GM12878 (cell line): ENCODE results near the gene PIGQ. TPM values are rescaled to one million over a fixed set of nuclear protein-coding genes. Genes with fewer than 3 reads are reported as not detected.

Experiments
- ATAC-seq: fragments of 200-7000 bp; cut with Tn5 transposase; 3 replicates; pipeline ENCODE4 v1.9.1; 2020; ENCODE audit warnings: mild to moderate bottlenecking, moderate library complexity
- BruUV-seq: library from RNA; stranded (reverse); fragments of 400-500 nt; replicated peaks from 2 replicates; lab custom pipeline; 2021; lab: Mats Ljungman, UMichigan
- CTCF ChIA-PET: fragments of 300-600 bp; sonication (Branson Sonifier 250); formaldehyde crosslinking; extraction: SDS; loops from one replicate; lab custom pipeline; 2021; ENCODE audit warnings: inconsistent platforms; lab: Yijun Ruan, JAX
- POLR2A ChIA-PET: fragments of 350-600 bp; formaldehyde crosslinking; extraction: SDS; loops from one replicate; lab custom pipeline; 2021; ENCODE audit warnings: inconsistent platforms; lab: Charles Lee
- RAD21 ChIA-PET: fragments of 300-600 bp; sonication (Branson Sonifier 250); formaldehyde crosslinking; loops from one replicate; lab custom pipeline; 2023; ENCODE audit warnings: antibody characterized with exemption; ENCODE audit not compliant: unreplicated experiment; lab: Charles Lee
- SMC1A ChIA-PET: fragments of 300-600 bp; sonication (Branson Sonifier 250); formaldehyde crosslinking; loops from one replicate; lab custom pipeline; 2023; ENCODE audit not compliant: unreplicated experiment, uncharacterized antibody; lab: Charles Lee
- DNase-seq: peaks from one replicate; pipeline ENCODE4 v3.0.0-alpha.2; 2011; ENCODE audit warnings: low read depth, low spot score
- FAIRE-seq: peaks from 3 replicates; lab custom pipeline; 2011; peaks lifted over from hg19 to GRCh38; lab: Jason Lieb, UNC
- H2AFZ ChIP-seq: 2 replicates; pipeline ENCODE4 v1.6.0; 2011; ENCODE audit warnings: low read depth, low read length, control low read depth; ENCODE audit not compliant: control insufficient read depth
- H3K27ac ChIP-seq: 2 replicates; pipeline ENCODE4 v1.5.1; 2011; ENCODE audit warnings: control low read depth; ENCODE audit not compliant: control insufficient read depth, insufficient read depth
- H3K27me3 ChIP-seq, 2 experiments: replicated peaks in 1 of 2; 2 replicates each; pipeline versions ENCODE4 v1.6.0 to v1.6.1; 2011; ENCODE audit warnings: low read length in 1 of 2; ENCODE audit not compliant: control insufficient read depth in 2 of 2, insufficient read depth in 2 of 2
- H3K36me3 ChIP-seq, 2 experiments: 2 replicates each; pipeline ENCODE4 v1.5.1; 2011; ENCODE audit warnings: low read length in 1 of 2; ENCODE audit not compliant: control insufficient read depth in 2 of 2, insufficient read depth in 2 of 2
- H3K4me1 ChIP-seq: 2 replicates; pipeline ENCODE4 v1.6.1; 2011; ENCODE audit warnings: mild to moderate bottlenecking, low read length, moderate library complexity, mixed read lengths; ENCODE audit not compliant: control insufficient read depth, insufficient read depth
- H3K4me2 ChIP-seq: 2 replicates; pipeline ENCODE4 v1.6.0; 2011; ENCODE audit warnings: control low read depth; ENCODE audit not compliant: control insufficient read depth, insufficient read depth
- H3K4me3 ChIP-seq: fragments of 200-600 bp; sonication (generic); 2 replicates; pipeline ENCODE4 v1.5.1; 2016
- H3K79me2 ChIP-seq: 2 replicates; pipeline ENCODE4 v1.6.0; 2011; ENCODE audit warnings: low read length; ENCODE audit not compliant: control insufficient read depth, insufficient read depth
- H3K9ac ChIP-seq: 2 replicates; pipeline ENCODE4 v1.8.0; 2011; ENCODE audit warnings: low read length, control low read depth, mixed read lengths; ENCODE audit not compliant: control insufficient read depth, insufficient read depth
- H3K9me3 ChIP-seq: replicated peaks from 3 replicates; pipeline ENCODE4 v1.5.1; 2011; ENCODE audit warnings: mild to moderate bottlenecking, low read length; ENCODE audit not compliant: control insufficient read depth, insufficient read depth
- H4K20me1 ChIP-seq: 2 replicates; pipeline ENCODE4 v1.6.0; 2011; ENCODE audit not compliant: control insufficient read depth, insufficient read depth
- BCL3 ChIP-seq: IDR thresholded peaks from 2 replicates; pipeline ENCODE4 v1.6.1; 2011; ENCODE audit warnings: borderline replicate concordance, low read depth, mild to moderate bottlenecking, moderate library complexity, low read length; ENCODE audit not compliant: insufficient read depth, poor library complexity, severe bottlenecking
- CEBPB ChIP-seq, 2 experiments: fragments of 150-350 bp in 1 of 2; IDR thresholded peaks; 2 replicates each; pipeline ENCODE4 v1.6.1; 2012 to 2014; ENCODE audit warnings: low read depth in 2 of 2, low read length in 2 of 2, borderline replicate concordance in 1 of 2, inconsistent platforms in 1 of 2
- CREB1 ChIP-seq: IDR thresholded peaks from 2 replicates; pipeline ENCODE4 v1.6.1; 2012; ENCODE audit warnings: low read depth, mild to moderate bottlenecking, inconsistent platforms
- E4F1 ChIP-seq: fragments of 450-650 bp; IDR thresholded peaks from 2 replicates; pipeline ENCODE4 v1.6.1; 2018; ENCODE audit warnings: borderline replicate concordance, mild to moderate bottlenecking; ENCODE audit not compliant: partially characterized antibody
- HSF1 ChIP-seq: fragments of 150-350 bp; IDR thresholded peaks from 2 replicates; pipeline ENCODE4 v1.6.1; 2014; ENCODE audit warnings: mild to moderate bottlenecking, low read depth, low read length
- NKRF ChIP-seq: fragments of 450-650 bp; conservative IDR thresholded peaks from 2 replicates; pipeline ENCODE4 v1.6.1; 2017; ENCODE audit warnings: mild to moderate bottlenecking, moderate library complexity
- SIN3A ChIP-seq: IDR thresholded peaks from 2 replicates; pipeline ENCODE4 v1.6.1; 2012; ENCODE audit warnings: low read depth, low read length, improper control_type of control experiment
- SIX5 ChIP-seq: IDR thresholded peaks from 2 replicates; pipeline ENCODE4 v1.6.1; 2011; ENCODE audit warnings: mild to moderate bottlenecking, low read depth, low read length, moderate library complexity; ENCODE audit not compliant: severe bottlenecking
- STAT1 ChIP-seq: fragments of 450-650 bp; conservative IDR thresholded peaks from 2 replicates; pipeline ENCODE4 v1.6.1; 2014; ENCODE audit warnings: antibody characterized with exemption, mild to moderate bottlenecking
- WGBS: methylation state at CpG from one replicate; pipeline ENCODE4 v1.1.6; 2016; ENCODE audit warnings: low lambda C conversion rate; ENCODE audit not compliant: insufficient replicate concordance, insufficient coverage; ENCODE audit errors: missing lambda C conversion rate; 5-methylcytosine and 5-hydroxymethylcytosine counted together
- in situ Hi-C: fragments of 300-500 bp; cut with MboI; formaldehyde crosslinking; loops from 9 replicates; pipeline ENCODE4 v1.14.3; 2018; ENCODE audit warnings: mixed read lengths
- intact Hi-C: fragments of 100-400 bp; cut with micrococcal nuclease; formaldehyde crosslinking; loops from one replicate; pipeline ENCODE4 v1.14.2; 2022; ENCODE audit not compliant: unreplicated experiment
- polyA plus RNA-seq, 11 experiments: library from polyadenylated mRNA; depleted of rRNA in 4 of 11; unstranded in 6 of 11; stranded (reverse) in 5 of 11; fragments of >200 nt; fragmentation: Nextera tagmentation in 4 of 11; fragmentation: Illumina TruSeq in 1 of 11; extraction: Ambion mirVana in 4 of 11; extraction: Trizol in 1 of 11; gene quantifications; 1 replicate in 1 of 11; 2 replicates in 10 of 11; pipeline versions ENCODE4 v1.2.1 to v1.2.3, GENCODE V29; 2011 to 2016; ENCODE audit warnings: inconsistent platforms in 2 of 11, missing spikeins in 2 of 11, low read depth in 1 of 11
- total RNA-seq, 4 experiments: library from RNA; depleted of rRNA in 3 of 4; stranded (reverse); fragments of >200 nt in 3 of 4; fragmentation: Illumina TruSeq in 1 of 4; extraction: Trizol in 1 of 4; gene quantifications; 2 replicates each; pipeline versions ENCODE4 v1.2.1 to v1.2.3, GENCODE V29; 2013 to 2021

PIGQ gene
- total and polyA plus RNA-seq, 10 of the 15 experiments (the other 5 are each of a cell fraction or from before 2014, with no cell fraction given), result 1.8 to 31.3 (median 17.5) TPM; not detected in 1

GRCh38 chr16:598823-599739 lies 29.3 kb downstream of the PIGQ start:
- DNase-seq, result no peak
- WGBS, result 97% methylated on average over 41 of the region's 43 CpGs
- no TSS peak for BruUV-seq
- TF ChIP-seq SIX5, result no peak
- TF ChIP-seq HSF1, result no peak
- TF ChIP-seq SIN3A, result no peak
- TF ChIP-seq E4F1, result no peak
- no peak for TF ChIP-seq CREB1
- TF ChIP-seq NKRF, result no peak
- TF ChIP-seq STAT1, result no peak
- TF ChIP-seq CEBPB (IDR thresholded peaks at IDR 0.05; ENCODE audit: borderline replicate concordance in 1 of 2, low read depth in 2 of 2, low read length in 2 of 2), result no peak
- TF ChIP-seq BCL3, result no peak
- TF ChIP-seq, all 136 proteins: peak for 0
- Histone ChIP-seq H2AFZ (no peak overlapping the region), H3K27me3 (no peaks in the 10 kb centered on the region), H4K20me1 (no peaks in the 10 kb centered on the region), H3K79me2 (no peaks in the 10 kb centered on the region), H3K4me3 (no peak overlapping the region), H3K9me3 (no peaks in the 10 kb centered on the region; the same call in 2 of the 3 replicates), H3K36me3 (peaks cover 0 to 4% of the 10 kb centered on the region in 2 experiments; a peak in 2 of 4 replicates), H3K9ac (no peak overlapping the region), H3K4me2 (no peak overlapping the region), H3K4me1 (no peaks in the 10 kb centered on the region; the same call in 1 of the 2 replicates), H3K27ac (no peak overlapping the region)
- FAIRE-seq (no peak), ATAC-seq (no peak)
- RAD21 ChIA-PET, result no interaction called here
- SMC1A ChIA-PET, result no interaction called here
- POLR2A ChIA-PET, result no interaction called here
- intact Hi-C loops, result no loop called here
- CTCF ChIA-PET, result interaction anchor here (0.5 to 2.0 kb wide), 2 partner anchors 73 to 376 kb away, joined by 3 to 5 read pairs; no protein-coding TSS in a partner anchor
- in situ Hi-C loops, result no loop called here
